CD4-positive, alpha-beta T cell treated with Interleukin-21 for 1 hour (primary cell): ENCODE results near the gene SSPN.
"Not testable (repeated sequence)": the region's sequence is repeated elsewhere in the genome, so short reads cannot be mapped to it uniquely, and the experiment has no call there.

Experiments used
- DNase-seq: peaks from one replicate; pipeline ENCODE4 v3.0.0-alpha.2; 2020

SSPN gene

DNA sequence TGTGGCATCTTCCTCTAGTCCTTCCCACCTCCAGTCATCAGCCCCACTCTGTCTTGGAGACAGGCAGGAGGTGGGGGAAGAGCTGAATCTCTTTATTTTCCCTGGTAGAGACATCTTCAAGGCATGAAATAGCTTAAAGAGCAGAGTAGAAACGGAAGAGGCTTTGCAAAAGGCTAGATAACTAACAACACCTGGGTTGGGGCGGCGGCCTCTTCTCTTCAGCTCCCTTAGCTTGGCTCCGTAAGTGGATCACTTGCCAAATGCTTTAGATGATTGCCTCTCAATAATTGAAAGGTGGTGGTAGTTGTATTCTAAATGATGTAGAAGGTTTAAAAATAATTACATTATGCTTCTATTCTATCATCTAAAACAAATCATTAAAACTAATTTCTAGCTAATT is 36.1 kb downstream of the SSPN start:
- DNase-seq: no peak

- no peak for DNase-seq
Observed at GRCh38 chr12:26231921-26232320, 36.5 kb downstream of the SSPN start.

DNA sequence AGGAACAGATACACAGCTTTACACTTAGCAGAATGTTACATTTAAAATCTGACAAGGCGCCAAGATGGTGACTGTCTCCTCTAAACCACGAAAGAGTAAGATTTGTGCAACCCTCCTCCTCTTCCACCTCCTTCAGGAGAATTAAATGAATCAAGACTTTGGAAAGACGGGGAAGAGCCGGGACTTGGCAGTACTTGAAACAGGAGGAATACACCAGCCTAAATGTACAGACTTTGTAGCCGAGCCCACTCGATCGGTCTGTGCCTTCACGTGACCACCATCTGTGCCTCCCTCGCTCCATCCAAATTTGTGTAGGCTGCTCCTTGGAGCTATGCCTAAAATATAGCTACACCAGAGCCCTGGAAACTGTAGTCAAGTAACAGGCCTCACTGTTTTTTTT is 38.3 kb downstream of the SSPN start:
- no peak for DNase-seq

GRCh38 chr12:26235465-26235864 is 40.1 kb downstream of the SSPN start:
- not testable (repeated sequence) for DNase-seq

- no peak for DNase-seq
Observed at GRCh38 chr12:26238341-26239121, 43.2 kb downstream of the SSPN start.

- DNase-seq: no peak
Observed at GRCh38 chr12:26239122-26239851, 43.9 kb downstream of the SSPN start.

DNA sequence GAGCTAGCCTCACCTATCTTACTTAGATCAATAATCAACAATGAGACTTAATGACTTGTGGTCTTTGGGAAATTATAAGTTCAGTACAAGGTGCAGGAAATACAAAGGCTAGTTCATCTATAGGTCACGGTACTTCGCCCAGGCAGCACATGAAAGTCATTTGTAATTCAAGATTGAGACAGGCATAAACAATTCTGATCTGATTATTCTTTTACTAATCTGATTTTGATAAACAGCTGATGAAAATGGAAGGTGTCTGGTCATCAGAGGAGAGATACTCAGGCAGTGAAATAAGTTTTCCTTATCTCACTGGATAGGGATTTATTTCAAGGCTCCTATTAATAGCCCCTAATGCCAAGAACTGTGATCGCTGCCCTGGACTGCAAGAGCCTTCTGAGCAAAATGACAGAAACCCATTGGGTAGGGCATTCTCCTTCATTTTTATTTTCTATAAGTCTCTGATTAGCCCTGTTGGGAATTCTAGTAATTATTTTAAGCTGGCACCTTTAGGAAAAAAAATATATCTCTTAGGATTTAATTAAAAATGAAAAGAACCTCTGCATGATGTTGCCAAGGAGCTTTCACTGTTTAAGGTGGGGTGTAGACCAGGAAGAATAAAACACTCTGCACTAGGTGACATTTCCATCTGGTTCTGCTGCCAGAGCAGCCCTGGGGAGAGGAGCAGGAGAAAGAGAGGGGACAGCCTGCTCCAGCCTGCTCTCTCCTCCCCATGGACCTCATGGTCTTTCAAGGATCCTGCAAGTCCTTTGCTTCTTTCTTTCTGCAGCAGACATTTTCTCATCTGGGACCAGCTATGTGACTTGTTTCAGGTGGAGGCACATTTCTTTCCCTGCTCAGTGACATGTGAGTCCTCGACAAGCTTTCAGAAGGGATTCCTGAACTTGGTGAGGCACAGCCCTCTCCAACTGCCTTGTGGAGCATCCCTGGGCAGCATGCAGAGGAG is 44.8 kb downstream of the SSPN start:
- DNase-seq: no peak

DNA sequence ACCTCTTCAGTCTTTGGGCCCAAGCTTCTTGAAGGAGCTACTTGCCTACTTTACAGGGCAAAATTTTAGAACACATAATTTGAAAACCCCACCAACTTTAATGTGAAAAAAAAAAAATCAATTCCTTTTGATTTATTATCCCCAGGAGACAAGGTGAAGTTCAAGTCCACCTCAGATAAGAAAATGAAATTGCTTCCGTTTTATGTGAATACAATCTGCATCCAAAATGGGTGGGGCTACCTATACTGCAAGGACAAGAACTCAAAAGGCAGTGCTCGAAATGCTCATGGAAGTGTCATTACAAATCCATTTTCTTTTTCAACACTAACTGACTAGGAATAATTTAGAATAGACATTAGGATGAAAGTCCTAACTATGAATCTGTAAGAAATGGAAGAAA is 45.7 kb downstream of the SSPN start:
- DNase-seq: no peak

DNA sequence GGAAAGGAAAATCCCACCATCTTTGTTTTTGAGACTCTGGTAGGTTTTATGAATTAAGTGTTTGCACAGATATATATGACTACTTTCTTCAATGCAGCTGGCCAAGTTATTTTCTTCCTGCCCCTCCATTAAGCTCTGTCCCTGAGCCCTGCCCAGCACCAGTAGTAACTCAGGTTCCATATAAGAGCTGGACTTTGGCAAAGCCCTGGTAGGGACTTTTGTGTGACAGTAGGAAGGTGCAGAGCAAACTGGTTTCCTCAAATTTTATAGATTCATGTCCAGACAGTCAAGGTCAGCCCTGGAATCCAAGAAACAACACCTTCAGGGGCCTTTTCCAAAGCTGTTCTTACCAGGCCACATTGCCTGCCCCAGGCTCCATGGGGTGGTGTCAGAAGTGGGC is 47.3 kb downstream of the SSPN start:
- DNase-seq: no peak

DNA sequence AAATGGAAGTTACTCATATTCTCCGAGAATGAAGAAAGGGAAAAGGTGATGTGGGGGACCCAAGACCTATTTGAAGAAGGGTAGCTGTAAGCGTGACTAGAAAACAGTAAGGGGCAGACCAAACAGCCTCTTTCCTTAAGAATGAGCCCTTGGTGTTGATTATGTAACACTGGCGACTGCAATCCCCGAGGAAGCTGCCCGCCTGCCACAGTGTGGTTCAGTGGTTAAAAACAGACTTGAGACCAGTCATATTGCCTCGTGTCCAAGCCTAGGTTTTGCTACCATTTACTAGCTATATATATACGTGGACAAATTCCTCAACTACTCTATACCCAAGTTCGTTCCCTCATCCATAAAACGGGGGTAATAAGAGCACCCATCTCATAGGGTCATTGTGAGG is 49.1 kb downstream of the SSPN start:
- DNase-seq: no peak

GRCh38 chr12:26245175-26245942 is 50.0 kb downstream of the SSPN start:
- DNase-seq: no peak

DNA sequence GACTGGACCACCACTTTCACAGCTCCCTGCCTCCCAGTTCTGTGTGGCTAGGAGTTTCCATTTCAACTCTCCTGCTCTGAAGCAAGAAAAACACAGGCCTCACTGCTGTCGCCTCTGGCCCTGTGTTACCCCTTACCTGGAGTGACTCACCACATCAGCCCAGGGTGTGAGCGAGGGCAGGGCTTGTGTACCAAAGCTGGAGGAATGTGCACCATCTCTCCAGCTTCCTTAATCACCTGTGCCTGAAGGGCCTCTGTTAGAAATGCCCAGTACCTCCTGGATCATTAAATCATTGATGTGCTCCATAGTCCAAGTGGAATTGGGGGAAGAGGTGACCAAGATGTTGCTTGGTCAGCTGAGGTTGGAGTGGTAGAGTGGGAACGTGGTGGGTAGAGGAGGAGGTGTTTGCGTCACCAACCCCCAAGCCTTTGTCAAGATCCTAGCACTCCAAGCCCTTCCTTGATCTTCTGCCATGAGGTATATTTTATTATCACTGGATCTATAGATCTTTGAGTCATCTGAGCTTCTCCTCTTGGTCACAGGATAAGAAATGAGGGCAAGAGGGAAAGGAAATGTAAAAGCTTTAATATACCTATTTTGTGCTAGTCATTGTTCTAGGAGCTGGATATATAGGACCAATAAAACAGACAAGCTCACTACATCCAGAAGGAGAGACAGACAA is 51.3 kb downstream of the SSPN start:
- DNase-seq: no peak

- DNase-seq: no peak
Observed at GRCh38 chr12:26247873-26248272, 52.5 kb downstream of the SSPN start.

- no peak for DNase-seq
Observed at GRCh38 chr12:26250801-26251200, 55.4 kb downstream of the SSPN start.

DNA sequence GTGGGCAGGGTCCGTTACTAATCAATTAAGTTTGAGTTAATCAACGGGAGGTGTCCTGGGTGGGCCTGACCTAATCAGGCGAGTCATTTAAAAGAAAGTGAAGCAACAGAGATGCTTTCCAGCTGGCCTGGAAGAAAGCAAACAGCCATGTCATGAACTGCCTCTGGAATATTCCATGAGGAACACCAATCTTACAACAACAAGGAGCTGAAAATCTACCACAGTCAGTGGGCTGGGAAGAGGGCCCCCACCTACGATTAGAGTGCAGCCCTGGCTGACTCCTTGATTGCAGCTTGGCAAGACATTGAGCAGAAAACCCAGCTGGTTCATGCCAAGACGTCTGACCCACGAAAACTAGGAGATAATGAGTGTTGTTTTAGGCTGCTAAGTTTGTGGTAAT is 56.2 kb downstream of the SSPN start:
- no peak for DNase-seq

DNA sequence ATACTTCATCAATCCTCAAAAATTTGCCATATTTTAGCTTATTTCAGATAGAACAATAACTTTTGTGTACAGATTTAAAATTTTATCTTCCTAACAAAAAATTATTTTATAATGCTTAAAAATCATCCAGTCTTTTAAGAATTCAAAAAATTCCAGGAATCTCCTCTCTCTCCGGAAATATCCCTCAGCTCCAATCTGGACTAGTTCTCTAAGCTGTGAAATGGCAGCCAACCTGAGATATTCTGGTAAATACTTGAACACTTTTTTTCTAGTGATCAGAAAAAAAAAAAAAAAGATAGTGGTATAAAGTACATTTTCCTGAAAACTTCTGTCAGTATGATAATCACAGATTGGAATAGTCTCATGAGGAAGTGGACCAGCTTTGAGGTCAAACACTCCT is 57.6 kb downstream of the SSPN start:
- no peak for DNase-seq

GRCh38 chr12:26255893-26256645 is 60.7 kb downstream of the SSPN start:
- DNase-seq: no peak

- no peak for DNase-seq
Observed at GRCh38 chr12:26264215-26264838, 69.0 kb downstream of the SSPN start.

GRCh38 chr12:26265606-26266005 is 70.2 kb downstream of the SSPN start:
- no peak for DNase-seq

GRCh38 chr12:26266881-26267280 is 71.5 kb downstream of the SSPN start:
- DNase-seq: no peak
